WTC11 (cell line): ENCODE data around the gene LNX2. TPM values are rescaled to one million over a fixed set of nuclear protein-coding genes. Genes with fewer than 3 reads are reported as not detected.

ENCODE experiments used
- ATAC-seq: fragments of 200-7000 bp; cut with Tn5 transposase; 2 replicates; pipeline ENCODE4 v1.10.0; 2021; ENCODE audit warnings: mild to moderate bottlenecking, moderate library complexity
- CTCF ChIA-PET: fragments of 300-600 bp; sonication (Branson Sonifier 250); formaldehyde crosslinking; loops from one replicate; lab custom pipeline; 2021; ENCODE audit warnings: antibody characterized with exemption; lab: Charles Lee
- POLR2A ChIA-PET: fragments of 350-600 bp; sonication (Branson Sonifier 250); formaldehyde crosslinking; loops from one replicate; lab custom pipeline; 2021; ENCODE audit warnings: antibody characterized with exemption; lab: Charles Lee
- DNase-seq: peaks from one replicate; pipeline ENCODE4 v3.0.0; 2021; ENCODE audit warnings: low spot score
- H3K27ac Mint-ChIP-seq: 2 replicates; pipeline ENCODE4 v1.8.0; 2021; ENCODE audit warnings: mixed read lengths
- H3K27me3 Mint-ChIP-seq: 2 replicates; pipeline ENCODE4 v1.8.0; 2021; ENCODE audit warnings: low read depth, mild to moderate bottlenecking, moderate library complexity, mixed read lengths
- H3K36me3 Mint-ChIP-seq: 2 replicates; pipeline ENCODE4 v1.8.0; 2021; ENCODE audit warnings: mixed read lengths
- H3K4me1 Mint-ChIP-seq: 2 replicates; pipeline ENCODE4 v1.8.0; 2022; ENCODE audit warnings: mixed read lengths
- H3K4me3 Mint-ChIP-seq: 2 replicates; pipeline ENCODE4 v1.8.0; 2021; ENCODE audit warnings: mild to moderate bottlenecking, moderate library complexity, mixed read lengths
- H3K9me3 Mint-ChIP-seq: 2 replicates; pipeline ENCODE4 v1.8.0; 2021; ENCODE audit warnings: mixed read lengths
- ATF3 ChIP-seq: sonication (generic); formaldehyde crosslinking; conservative IDR thresholded peaks from 2 replicates; pipeline ENCODE4 v1.8.1; 2022; ENCODE audit warnings: mild to moderate bottlenecking, missing genetic modification reagents
- CBFB ChIP-seq: sonication (generic); formaldehyde crosslinking; IDR thresholded peaks from 2 replicates; pipeline ENCODE4 v1.8.1; 2022; ENCODE audit warnings: mild to moderate bottlenecking, low read depth, missing genetic modification reagents
- E2F1 ChIP-seq: sonication (generic); formaldehyde crosslinking; IDR thresholded peaks from 2 replicates; pipeline ENCODE4 v1.8.0; 2022; ENCODE audit warnings: mild to moderate bottlenecking, missing genetic modification reagents
- GRHL2 ChIP-seq: fragments of 250-450 bp; sonication (Bioruptor Pico); IDR thresholded peaks from 2 replicates; pipeline ENCODE4 v1.8.0; 2022; ENCODE audit warnings: mild to moderate bottlenecking, moderate library complexity; ENCODE audit not compliant: insufficient replicate concordance, severe bottlenecking
- IRF1 ChIP-seq: sonication (generic); formaldehyde crosslinking; IDR thresholded peaks from 2 replicates; pipeline ENCODE4 v1.8.0; 2023; ENCODE audit warnings: missing genetic modification reagents
- IRF2 ChIP-seq: sonication (generic); formaldehyde crosslinking; IDR thresholded peaks from 2 replicates; pipeline ENCODE4 v1.8.0; 2022; ENCODE audit warnings: low read depth, missing genetic modification reagents, borderline replicate concordance
- JUN ChIP-seq: sonication (generic); formaldehyde crosslinking; IDR thresholded peaks from 2 replicates; pipeline ENCODE4 v1.8.0; 2023; ENCODE audit warnings: mild to moderate bottlenecking, missing genetic modification reagents
- KAT7 ChIP-seq: sonication (generic); formaldehyde crosslinking; IDR thresholded peaks from 2 replicates; pipeline ENCODE4 v1.8.1; 2023; ENCODE audit warnings: missing genetic modification reagents, mild to moderate bottlenecking, borderline replicate concordance
- MAX ChIP-seq: sonication (generic); formaldehyde crosslinking; IDR thresholded peaks from 2 replicates; pipeline ENCODE4 v1.8.0; 2022; ENCODE audit warnings: mild to moderate bottlenecking, missing genetic modification reagents
- MXD4 ChIP-seq: fragments of 250-450 bp; sonication (Bioruptor Pico); IDR thresholded peaks from 2 replicates; pipeline ENCODE4 v1.8.0; 2021; ENCODE audit warnings: mild to moderate bottlenecking, moderate library complexity, borderline replicate concordance
- NFYB ChIP-seq: sonication (generic); formaldehyde crosslinking; conservative IDR thresholded peaks from 2 replicates; pipeline ENCODE4 v1.8.0; 2022; ENCODE audit warnings: low read depth, missing genetic modification reagents
- NR2C2 ChIP-seq: sonication (generic); formaldehyde crosslinking; IDR thresholded peaks from 2 replicates; pipeline ENCODE4 v1.8.0; 2022; ENCODE audit warnings: mild to moderate bottlenecking, missing genetic modification reagents
- PRDM15 ChIP-seq: sonication (generic); formaldehyde crosslinking; IDR thresholded peaks from 2 replicates; pipeline ENCODE4 v1.8.0; 2022; ENCODE audit warnings: missing genetic modification reagents
- RORB ChIP-seq: fragments of 250-450 bp; sonication (Bioruptor Pico); IDR thresholded peaks from 2 replicates; pipeline ENCODE4 v1.9.0; 2021; ENCODE audit warnings: mild to moderate bottlenecking
- SMAD3 ChIP-seq: sonication (generic); formaldehyde crosslinking; IDR thresholded peaks from 2 replicates; pipeline ENCODE4 v1.8.0; 2022; ENCODE audit warnings: missing genetic modification reagents, mild to moderate bottlenecking, borderline replicate concordance
- SMAD4 ChIP-seq: sonication (generic); formaldehyde crosslinking; IDR thresholded peaks from 2 replicates; pipeline ENCODE4 v1.8.0; 2022; ENCODE audit warnings: mild to moderate bottlenecking, missing genetic modification reagents
- ZBTB21 ChIP-seq: sonication (generic); formaldehyde crosslinking; IDR thresholded peaks from 2 replicates; pipeline ENCODE4 v1.8.1; 2023; ENCODE audit warnings: mild to moderate bottlenecking, missing genetic modification reagents, borderline replicate concordance
- ZNF219 ChIP-seq: sonication (generic); formaldehyde crosslinking; IDR thresholded peaks from 2 replicates; pipeline ENCODE4 v1.8.0; 2023; ENCODE audit warnings: missing genetic modification reagents, mild to moderate bottlenecking, borderline replicate concordance
- ZNF232 ChIP-seq: sonication (generic); formaldehyde crosslinking; IDR thresholded peaks from 2 replicates; pipeline ENCODE4 v1.8.0; 2022; ENCODE audit warnings: mild to moderate bottlenecking, missing genetic modification reagents
- ZNF263 ChIP-seq: sonication (generic); formaldehyde crosslinking; IDR thresholded peaks from 2 replicates; pipeline ENCODE4 v1.8.1; 2022; ENCODE audit warnings: low read depth, mild to moderate bottlenecking, moderate library complexity, missing genetic modification reagents
- ZNF281 ChIP-seq: sonication (generic); formaldehyde crosslinking; IDR thresholded peaks from 2 replicates; pipeline ENCODE4 v1.8.0; 2023; ENCODE audit warnings: mild to moderate bottlenecking, missing genetic modification reagents
- ZNF317 ChIP-seq: sonication (generic); formaldehyde crosslinking; IDR thresholded peaks from 2 replicates; pipeline ENCODE4 v1.8.1; 2023; ENCODE audit warnings: low read depth, mild to moderate bottlenecking, moderate library complexity, missing genetic modification reagents, borderline replicate concordance
- ZNF416 ChIP-seq: fragments of 250-450 bp; sonication (Bioruptor Pico); IDR thresholded peaks from 2 replicates; pipeline ENCODE4 v1.9.0; 2021; ENCODE audit warnings: mild to moderate bottlenecking, inconsistent platforms
- total RNA-seq: library from RNA; stranded (reverse); gene quantifications from 3 replicates; pipeline ENCODE4 v1.2.3, GENCODE V29; 2021

The LNX2 gene
- total RNA-seq, 1 experiment from 2014 or later, result 10.1 TPM

- TF ChIP-seq SMAD4 (CRISPR knock-in tag) (no peak), IRF2 (CRISPR knock-in tag) (no peak), ZNF219 (CRISPR knock-in tag) (no peak), ZNF232 (CRISPR knock-in tag) (no peak), ZNF317 (CRISPR knock-in tag) (no peak), NFYB (CRISPR knock-in tag) (no peak), KAT7 (CRISPR knock-in tag) (no peak), ATF3 (CRISPR knock-in tag) (no peak), GRHL2 (CRISPR knock-in tag) (no peak), RORB (CRISPR knock-in tag) (no peak), CBFB (CRISPR knock-in tag) (no peak), ZNF281 (no peak), MAX (CRISPR knock-in tag) (no peak), ZNF263 (no peak)
These were observed 24.0 kb upstream of the LNX2 start for GRCh38 chr13:27644302-27644701.

GRCh38 chr13:27643334-27644132, 23.2 kb upstream of the LNX2 start:
- Mint-ChIP-seq H3K4me1 (peaks cover 21% of the 10 kb centered on the region), H3K4me3 (no peak overlapping the region), H3K27me3 (no peaks in the 10 kb centered on the region), H3K36me3 (peaks cover 14% of the 10 kb centered on the region), H3K9me3 (peaks cover 8% of the 10 kb centered on the region; the same call in 1 of the 2 replicates), H3K27ac (no peak overlapping the region)
- ChIA-PET CTCF (interaction anchor here (1.0 to 1.9 kb wide), 3 partner anchors 110 to 183 kb away, joined by 3 to 9 read pairs (median 4); no protein-coding TSS in a partner anchor), POLR2A (no interaction called here)
- DNase-seq, result no peak
- ATAC-seq, result no peak
- no peak for TF ChIP-seq SMAD3 (CRISPR knock-in tag)
- no peak for TF ChIP-seq ZNF416 (CRISPR knock-in tag)
- TF ChIP-seq E2F1, result no peak
- TF ChIP-seq JUN, result no peak
- TF ChIP-seq ZBTB21 (CRISPR knock-in tag), result no peak
- TF ChIP-seq PRDM15, result no peak
- TF ChIP-seq MXD4 (CRISPR knock-in tag), result no peak
- no peak for TF ChIP-seq IRF1 (CRISPR knock-in tag)
- no peak for TF ChIP-seq NR2C2 (CRISPR knock-in tag)

More at GRCh38 chr13:27644302-27644701, 24.0 kb upstream of the LNX2 start:
- CTCF ChIA-PET, result interaction anchor here (0.5 to 1.9 kb wide), 3 partner anchors 111 to 182 kb away, joined by 3 to 9 read pairs (median 4); no protein-coding TSS in a partner anchor
- Mint-ChIP-seq H3K27me3 (no peaks in the 10 kb centered on the region), H3K4me1 (peaks cover 21% of the 10 kb centered on the region), H3K27ac (peak overlapping the region; percentile 18; the same call in 1 of the 2 replicates), H3K9me3 (peaks cover 15% of the 10 kb centered on the region), H3K36me3 (peaks cover 21% of the 10 kb centered on the region), H3K4me3 (no peak overlapping the region)
- POLR2A ChIA-PET, result no interaction called here
- DNase-seq (no peak), ATAC-seq (no peak)
